T-helper 1 cell treated with Interleukin-12 subunit alpha and Interleukin-12 subunit beta and Interleukin-4 antibody, amounts not matched to agents 30 ng/mL and 1 ng/mL, for 36 hours (primary cell): ENCODE measurements around the gene PTPN11. TPM values are rescaled to one million over a fixed set of nuclear protein-coding genes. Genes with fewer than 3 reads are reported as not detected.

Source experiments
- intact Hi-C: fragments of 100-400 bp; cut with micrococcal nuclease; formaldehyde crosslinking; loops from one replicate; pipeline ENCODE4 v1.15.1; 2024
- total RNA-seq: library from RNA; stranded (reverse); gene quantifications from 2 replicates; pipeline ENCODE4 v1.2.3, GENCODE V29; 2022

The PTPN11 gene
- 105 TPM in 2 replicates for total RNA-seq

DNA sequence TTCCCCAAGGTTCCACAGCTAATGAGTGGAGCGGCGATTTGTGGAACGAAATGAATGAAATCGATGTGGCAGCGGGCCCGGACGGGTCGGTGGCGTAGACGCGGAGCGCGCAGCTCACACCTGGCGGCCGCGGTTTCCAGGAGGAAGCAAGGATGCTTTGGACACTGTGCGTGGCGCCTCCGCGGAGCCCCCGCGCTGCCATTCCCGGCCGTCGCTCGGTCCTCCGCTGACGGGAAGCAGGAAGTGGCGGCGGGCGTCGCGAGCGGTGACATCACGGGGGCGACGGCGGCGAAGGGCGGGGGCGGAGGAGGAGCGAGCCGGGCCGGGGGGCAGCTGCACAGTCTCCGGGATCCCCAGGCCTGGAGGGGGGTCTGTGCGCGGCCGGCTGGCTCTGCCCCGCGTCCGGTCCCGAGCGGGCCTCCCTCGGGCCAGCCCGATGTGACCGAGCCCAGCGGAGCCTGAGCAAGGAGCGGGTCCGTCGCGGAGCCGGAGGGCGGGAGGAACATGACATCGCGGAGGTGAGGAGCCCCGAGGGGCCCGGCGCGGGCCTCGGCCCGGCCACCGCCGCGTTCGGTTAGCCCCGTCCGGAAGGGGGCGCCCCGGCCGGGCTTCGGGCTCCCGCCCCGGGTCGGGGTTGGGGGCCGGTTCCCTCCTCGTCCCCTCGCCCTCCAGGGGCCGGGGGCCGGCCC lies at the start of gene PTPN11:
PTPN11 (plus strand) TSS at position 340 of the 689 bp plus-strand sequence; CDS start at position 505, 165 bp downstream.
- intact Hi-C loops: loop anchor here (1.0 to 10.0 kb wide), 5 partner anchors 9 to 804 kb away; partner anchors contain the start of genes HECTD4, MAPKAPK5, OAS1 and RPL6

DNA sequence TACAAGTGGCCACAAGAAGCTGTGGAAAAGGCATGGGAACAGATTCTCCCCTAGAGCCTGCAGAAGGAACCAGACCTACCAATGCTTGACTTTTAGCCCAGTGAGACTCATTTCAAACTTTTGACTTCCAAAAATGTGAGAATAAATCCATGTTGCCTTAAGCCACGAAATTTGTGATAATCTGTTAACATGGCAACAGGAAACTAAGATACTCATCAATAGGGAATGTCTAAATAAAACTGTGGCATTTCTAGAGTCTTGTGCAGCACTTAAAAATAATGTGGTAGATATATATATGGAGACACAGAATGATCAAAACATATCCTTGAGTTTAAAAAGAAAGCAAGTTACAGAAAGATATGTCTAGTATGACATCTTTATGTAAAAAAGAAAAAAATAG lies 48.5 kb upstream of the PTPN11 start:
- intact Hi-C loops: no loop called here

DNA sequence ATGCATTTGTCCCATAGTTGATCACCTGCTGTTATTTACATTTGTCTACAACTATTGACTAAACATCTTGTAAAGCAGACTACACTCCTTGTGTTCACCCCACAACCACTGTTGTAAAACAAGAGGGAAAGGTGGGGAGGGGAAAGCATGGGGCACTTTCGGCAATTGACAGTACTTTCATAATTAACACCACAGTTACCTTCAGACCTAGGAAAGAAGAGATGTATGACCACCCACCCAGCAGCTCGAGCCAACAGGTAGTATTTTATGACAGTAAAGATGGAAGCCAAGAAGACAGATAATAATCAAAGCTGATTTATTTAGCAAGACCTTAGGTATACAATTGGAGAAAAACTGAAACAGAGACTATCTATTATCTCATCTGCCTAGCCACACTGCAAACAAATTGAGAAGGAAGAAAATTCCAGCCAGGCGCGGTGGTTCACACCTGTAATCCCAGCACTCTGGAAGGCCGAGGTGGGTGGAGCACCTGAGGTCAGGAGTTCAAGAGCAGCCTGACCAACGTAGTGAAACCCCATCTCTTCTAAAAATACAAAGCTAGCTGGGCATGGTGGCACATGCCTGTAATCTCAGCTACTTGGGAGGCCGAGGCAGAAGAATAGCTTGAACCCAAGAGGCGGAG lies 47.8 kb upstream of the PTPN11 start:
- intact Hi-C loops: no loop called here

DNA sequence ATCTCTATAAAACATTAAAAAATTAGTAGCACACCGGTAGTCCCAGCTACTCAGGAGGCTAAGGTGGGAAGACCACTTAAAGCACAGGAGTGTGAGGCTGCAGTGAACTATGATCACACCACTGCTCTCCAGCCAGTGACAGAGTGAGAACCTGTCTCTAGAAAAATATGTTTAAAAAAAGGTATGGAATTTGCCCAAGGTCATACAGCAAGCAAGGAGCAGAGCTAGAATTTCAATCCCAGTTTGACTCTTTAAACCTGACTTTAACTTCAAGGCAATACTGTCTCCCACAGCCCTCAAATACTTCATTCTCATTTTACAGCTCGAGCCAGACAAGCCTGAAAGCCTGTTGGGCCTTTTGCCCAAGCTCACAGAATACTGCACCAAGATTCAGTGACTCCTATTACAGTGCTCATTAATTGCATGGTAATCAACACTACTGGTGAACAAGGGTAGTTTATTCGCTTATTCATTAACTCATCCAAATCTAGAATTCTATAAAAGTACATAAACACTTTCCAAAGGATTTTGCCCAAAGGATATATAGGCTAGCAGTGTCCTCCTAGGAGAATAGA lies 44.5 kb upstream of the PTPN11 start:
- intact Hi-C loops: no loop called here

DNA sequence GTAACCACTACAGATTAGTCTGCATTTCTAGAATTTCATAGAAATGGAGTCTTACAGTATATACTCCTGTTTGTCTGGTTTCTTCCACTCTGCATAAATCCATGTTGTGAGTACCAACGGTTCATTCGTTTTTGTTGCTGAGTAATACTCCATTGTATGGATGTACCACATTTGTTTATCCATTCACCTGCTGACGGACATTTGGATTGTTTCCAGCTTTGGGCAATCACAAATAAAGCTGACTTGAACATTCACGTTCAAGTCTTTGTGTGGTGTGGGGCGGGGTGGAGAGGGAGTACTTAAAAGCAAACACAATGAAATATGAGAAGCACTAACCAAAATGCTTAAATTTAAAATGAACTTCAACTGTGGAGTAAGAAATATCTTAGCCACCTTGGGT lies 43.6 kb upstream of the PTPN11 start:
- intact Hi-C loops: no loop called here

DNA sequence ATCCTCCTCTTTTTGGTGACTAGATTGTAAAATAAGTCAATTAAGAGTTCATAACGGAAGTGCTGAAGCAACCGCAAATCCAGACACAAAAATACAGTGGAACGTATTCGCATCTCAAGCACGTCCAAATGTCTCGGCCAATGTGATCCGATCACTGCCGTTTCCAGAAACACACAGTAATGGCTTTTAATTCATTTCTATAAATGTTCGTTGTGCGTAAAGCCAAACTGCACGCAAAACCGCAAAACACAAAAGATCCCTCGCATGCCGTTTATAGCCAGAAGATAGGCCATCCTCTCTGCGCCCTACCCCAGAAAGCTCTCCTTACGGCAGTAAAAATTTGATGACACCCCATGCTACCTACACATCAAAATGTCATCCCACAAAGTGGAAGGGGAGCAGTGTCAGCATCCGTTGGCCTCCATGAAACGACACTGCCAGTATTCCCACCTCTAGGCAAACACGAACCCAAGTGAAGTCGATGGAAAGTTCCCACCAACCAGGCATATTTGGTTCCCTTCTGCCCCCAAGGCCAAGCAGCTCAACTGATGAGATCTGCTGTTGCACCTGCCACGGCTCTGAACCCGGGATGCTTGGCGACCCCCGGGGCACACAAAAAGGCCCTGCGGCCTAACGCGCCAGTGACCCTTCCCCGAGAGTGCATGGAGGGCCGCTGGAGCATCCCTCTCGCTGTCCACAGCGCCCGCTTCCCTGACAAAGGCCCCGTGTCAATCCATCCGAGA lies 37.9 kb upstream of the PTPN11 start:
- intact Hi-C loops: loop anchor here (1.0 to 10.0 kb wide), 2 partner anchors 78 to 306 kb away; no protein-coding TSS in a partner anchor

DNA sequence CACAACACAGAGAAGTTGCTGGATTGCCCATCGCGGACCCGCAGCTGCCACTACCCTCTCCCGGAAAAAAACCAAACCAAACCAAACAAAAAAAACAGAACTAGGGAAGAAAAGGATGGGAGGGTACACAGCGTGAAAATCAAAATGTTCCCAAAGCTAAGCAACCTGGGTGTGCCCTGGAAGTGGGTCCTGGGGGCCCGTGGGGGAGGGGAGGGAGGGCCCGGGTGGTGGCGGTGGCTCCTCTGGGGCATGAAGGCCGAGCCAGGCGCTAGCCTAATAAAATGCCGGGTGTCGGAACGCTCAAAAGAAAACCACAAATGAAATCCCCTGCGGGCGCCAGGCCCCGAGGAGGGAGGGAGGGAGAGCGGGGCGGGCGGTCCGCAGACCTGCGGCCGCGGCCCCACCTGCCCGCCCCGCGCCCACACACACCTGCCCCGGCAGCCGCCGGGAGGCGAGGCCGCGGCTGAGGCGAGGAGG lies 37.3 kb upstream of the PTPN11 start:
- intact Hi-C loops: loop anchor here (1.0 to 10.0 kb wide), 2 partner anchors 78 to 307 kb away; no protein-coding TSS in a partner anchor

DNA sequence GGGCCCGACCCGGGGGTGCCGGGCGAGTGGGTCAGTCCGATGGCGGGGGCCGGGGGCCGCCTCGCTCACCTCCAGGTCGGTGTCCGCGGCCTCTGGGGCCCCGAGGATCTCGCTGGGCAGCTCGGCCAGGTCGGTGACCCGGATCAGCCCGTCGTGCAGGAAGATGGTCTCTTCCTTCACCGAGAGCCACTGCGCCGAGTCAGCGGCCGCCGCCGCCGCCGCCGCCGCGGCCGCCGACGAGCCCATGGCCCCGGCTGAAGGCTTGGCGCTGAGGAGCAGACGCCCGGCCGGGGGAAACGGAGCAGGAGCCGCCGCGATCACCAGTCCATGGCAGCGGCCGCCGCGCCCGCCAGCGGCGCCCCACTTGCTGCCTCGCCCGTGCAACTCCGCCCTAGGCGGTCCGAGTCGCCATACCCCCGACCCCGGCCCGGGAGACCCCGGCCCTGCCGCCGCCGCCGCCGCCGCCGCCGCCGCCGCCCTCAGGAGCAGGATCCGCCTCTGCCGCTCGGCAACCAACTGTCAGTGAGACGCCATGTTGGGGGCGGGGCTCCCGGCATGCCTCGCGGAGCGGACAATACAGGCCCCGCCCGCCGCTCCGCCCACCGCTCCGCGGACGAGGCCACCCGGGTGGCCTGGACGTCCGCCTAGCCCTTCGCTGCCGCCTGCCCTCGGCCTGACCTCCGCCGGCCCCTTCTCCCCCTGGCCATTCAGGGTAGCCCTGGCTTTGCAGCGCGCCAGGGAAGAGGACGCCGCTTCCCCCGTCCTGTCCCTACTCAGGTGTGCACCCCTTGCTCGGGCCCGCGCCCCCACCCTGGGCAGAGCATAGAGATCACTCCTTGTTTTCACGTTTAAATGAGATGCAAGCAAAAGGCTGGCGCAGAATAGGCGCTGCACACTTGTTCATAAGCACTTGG lies 36.6 kb upstream of the PTPN11 start, which contains the start of gene HECTD4:
HECTD4 (minus strand) TSS at position 549 of the 914 bp plus-strand sequence; CDS start at position 246, 303 bp downstream.
- intact Hi-C loops: loop anchor here (1.0 to 10.0 kb wide), 10 partner anchors 27 to 540 kb away; partner anchors contain the start of genes MAPKAPK5, PTPN11, RPL6 and TRAFD1

DNA sequence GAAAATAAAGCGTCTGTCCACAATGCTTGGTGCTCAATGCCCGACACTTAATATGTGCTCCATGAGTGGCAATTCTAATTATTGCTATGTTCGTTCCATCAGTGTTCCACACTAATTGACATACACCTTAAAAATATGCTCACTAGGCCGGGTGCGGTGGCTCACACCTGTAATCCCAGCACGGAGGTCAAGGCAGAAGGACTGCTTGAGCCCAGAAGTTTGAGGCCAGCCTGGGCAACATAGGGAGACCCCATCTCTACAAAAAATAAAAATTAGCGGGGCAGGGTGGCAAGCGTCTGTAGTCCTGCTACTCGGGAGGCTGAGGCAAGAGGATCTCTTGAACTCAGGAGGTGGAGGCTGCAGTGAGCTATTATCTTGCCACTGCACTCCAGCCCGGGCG lies 35.9 kb upstream of the PTPN11 start:
- intact Hi-C loops: loop anchor here (1.0 to 10.0 kb wide), 9 partner anchors 26 to 541 kb away; partner anchors contain the start of genes MAPKAPK5, PTPN11, RPL6 and TRAFD1

DNA sequence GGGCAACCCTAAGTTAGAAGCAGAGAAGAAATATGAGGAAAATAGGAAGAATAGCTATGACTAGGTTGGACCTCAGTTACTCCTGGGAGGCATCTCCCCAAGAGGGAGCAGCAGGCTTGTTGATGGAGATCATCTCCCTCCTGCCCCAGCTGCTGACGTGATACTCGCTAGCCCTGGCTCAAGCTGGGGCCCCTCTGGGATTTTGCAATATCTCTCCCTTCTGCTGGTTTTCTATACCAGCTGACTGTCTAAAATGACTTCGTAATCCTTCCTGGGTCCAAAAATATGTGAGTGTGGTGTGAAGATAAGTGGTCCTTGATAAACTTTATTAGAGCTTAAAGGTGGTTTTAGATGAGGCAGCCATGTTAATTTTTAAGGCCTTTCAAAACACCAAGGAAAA lies 32.0 kb upstream of the PTPN11 start:
- intact Hi-C loops: loop anchor here (1.0 to 10.0 kb wide), 9 partner anchors 84 to 699 kb away; partner anchors contain the start of genes ACAD10, BRAP and TRAFD1

DNA sequence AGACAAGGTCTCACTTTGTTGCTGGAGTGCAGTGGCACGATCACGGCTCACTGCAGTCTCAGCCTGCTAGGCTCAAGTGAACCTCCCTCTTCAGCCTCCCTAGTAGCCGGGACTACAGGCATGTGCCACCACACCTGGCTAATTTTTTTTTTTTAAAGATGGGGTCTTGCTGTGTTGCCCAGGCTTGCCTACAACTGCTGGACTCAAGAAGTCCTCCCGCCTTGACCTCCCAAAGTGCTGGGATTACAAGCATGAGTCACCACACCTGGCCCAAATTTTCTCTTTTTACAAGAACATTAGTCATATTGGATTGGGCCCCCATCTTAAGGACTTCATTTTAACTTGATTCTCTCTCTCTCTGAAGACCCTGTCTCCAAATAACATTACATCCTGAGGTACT lies 29.5 kb upstream of the PTPN11 start:
- intact Hi-C loops: loop anchor here (5.0 to 10.0 kb wide), 2 partner anchors 314 to 702 kb away; partner anchors contain the start of genes ACAD10 and BRAP

DNA sequence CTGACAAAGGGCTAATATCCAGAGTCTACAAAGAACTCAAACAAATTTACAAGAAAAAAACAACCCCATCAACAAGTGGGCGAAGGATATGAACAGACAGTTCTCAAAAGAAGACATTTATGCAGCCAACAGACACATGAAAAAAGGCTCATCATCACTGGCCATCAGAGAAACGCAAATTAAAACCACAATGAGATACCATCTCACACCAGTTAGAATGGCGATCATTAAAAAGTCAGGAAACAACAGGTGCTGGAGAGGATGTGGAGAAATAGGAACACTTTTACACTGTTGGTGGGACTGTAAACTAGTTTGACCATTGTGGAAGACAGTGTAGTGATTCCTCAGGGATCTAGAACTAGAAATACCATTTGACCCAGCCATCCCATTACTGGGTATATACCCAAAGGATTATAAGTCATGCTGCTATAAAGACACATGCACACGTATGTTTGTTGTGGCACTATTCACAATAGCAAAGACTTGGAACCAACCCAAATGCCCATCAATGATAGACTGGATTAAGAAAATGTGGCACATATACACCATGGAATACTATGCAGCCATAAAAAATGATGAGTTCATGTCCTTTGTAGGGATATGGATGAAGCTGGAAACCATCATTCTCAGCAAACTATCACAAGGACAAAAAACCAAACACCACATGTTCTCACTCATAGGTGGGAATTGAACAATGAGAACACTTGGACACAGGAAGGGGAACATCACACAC lies 28.7 kb upstream of the PTPN11 start:
- intact Hi-C loops: loop anchor here (5.0 to 10.0 kb wide), 2 partner anchors 315 to 703 kb away; partner anchors contain the start of genes ACAD10 and BRAP

DNA sequence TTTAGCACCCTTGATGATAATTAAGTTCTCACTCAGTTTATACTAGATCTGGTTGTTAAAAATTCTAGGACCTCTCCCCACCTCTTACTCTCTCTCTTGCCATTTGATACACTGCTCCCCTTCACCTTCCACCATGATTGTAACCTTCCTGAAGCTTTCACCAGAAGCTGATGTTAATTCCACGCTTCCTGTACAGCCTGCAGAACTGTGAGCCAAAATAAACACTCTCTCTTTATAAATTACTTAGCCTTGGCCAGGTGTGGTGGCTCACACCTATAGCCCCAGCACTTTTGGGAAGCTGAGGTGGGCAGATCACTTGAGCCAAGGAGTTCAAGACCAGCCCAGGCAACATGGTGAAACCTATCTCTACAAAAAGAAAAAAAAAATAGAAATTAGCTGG lies 25.4 kb upstream of the PTPN11 start:
- intact Hi-C loops: no loop called here

DNA sequence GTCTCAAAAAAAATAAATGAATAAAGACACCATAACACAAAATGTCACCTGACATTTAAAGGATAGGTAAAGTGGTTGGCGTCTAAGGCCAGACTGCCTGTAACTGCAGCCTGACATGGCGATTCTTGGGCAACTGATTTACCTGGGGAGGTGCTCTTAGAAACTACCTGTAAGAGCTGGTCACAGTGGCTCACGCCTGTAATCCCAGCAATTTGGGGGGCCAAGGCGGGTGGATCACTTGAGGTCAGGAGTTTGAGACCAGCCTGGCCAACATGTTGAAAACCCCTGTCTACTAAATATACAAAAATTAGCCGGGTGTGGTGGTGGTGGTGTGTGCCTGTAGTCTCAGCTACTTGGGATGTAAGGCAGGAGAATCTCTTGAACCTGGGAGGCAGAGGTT lies 17.7 kb upstream of the PTPN11 start:
- intact Hi-C loops: no loop called here

DNA sequence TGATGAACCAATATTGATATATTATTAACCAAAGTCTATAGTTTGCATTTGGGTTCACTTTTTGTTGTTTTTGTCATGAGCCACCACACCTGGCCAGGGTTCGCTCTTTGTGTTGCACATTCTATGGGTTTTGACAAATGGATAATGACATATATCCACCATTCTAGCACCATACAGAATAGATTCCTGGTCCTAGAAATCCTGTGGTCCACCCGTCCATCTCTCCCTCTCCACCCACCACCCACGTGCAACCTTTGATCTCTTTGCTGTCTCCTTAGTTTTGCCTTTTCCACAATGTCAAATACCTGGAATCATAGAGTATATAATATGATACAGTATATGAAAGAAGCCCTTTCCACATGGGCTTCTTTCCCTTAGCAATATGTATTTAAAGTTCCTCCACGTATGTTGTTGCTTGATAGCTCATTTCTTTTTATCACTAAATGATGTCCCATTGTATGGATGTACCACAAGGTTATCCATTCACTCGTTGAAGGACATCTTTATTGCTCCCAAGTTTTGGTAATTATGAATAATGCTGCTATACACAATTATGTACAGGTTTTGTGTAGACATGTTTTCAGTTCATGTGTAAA lies 16.7 kb upstream of the PTPN11 start:
- intact Hi-C loops: no loop called here

DNA sequence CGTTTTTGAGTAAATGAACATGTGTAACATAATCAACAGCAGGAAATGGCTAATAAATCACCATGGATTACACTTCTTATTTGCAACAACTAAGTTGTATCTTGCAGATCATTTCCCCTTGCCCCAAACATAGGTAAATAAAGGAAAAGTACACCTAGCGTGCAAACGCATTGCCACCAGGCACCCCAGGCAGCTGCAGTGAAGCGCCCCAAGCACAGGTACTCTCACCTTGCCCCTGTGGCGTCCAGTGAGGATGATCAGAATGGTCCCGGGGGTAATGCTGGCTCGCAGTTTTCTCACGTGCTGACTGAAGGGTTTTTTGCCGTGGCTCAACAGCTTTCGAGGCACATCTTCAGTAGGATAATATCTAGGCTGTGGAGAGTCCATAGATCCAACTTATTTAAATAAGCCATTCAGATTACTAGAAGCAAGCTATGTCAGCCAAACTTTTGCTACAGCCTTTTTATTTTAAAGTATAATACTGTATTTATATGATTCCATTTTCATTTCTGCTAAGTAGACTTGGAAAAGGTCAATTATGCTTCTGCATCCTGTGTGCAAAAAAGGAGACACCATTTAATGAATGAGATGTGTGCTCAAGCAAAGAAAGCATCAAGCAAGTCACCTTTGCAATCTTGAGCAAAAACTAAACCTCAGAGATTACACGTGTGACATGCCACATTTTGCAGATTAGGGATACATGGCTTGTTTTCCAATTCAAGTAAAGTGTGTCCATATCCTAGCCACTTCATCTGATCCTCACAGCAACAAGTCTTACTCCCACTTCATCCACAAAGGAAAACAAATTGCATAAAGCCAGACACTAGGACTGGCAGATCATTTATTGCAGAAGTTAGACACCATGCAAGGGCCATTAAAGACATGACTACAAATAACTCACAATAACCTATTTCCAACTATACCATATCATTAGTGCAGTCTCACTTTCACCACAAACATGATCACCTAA lies 11.9 kb upstream of the PTPN11 start:
- intact Hi-C loops: loop anchor here (5.0 kb wide), 1 partner anchor 805 kb away; no protein-coding TSS in a partner anchor

DNA sequence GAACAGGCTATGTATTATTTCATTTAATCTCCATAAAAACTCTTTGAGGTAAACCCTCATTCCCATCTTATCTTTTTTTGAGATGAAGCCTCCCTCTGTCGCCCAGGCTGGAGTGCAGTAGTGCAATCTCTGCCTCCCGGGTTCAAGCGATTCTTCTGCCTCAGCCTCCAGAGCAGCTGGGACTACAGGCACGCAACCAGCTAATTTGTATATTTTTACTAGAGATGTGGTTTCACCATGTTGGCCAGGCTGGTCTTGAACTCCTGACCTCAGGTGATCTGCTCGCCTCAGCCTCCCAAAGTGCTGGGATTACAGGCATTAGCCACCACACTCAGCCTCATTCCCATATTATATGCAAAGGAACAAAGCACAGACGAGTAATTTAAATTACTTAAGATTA lies 11.1 kb upstream of the PTPN11 start:
- intact Hi-C loops: loop anchor here (2.0 to 5.0 kb wide), 2 partner anchors 723 to 805 kb away; partner anchors contain the start of gene BRAP
